ENCODE measurements around the gene SRSF1.

DNA sequence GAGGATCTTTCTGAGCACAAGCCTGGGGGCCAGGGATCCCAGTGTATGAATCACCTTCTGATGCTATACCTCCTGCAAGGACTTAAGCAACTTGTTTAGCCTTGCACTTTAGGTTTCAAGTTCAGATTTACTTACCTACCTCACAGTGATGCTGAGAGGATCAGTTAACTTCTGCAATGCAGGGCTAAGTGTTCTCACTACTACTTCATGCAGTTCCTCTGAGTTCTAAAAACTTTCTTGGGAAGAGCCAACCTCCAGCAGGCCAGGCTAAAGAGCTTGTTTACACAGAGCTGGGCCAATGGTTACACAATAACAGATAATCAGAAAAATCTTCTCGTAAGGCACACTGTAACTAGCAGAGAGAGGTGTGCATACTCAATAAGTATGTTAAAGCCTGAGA is 32.0 kb downstream of the SRSF1 start:
- TF ChIP-seq TAF1 (IDR thresholded peaks at IDR 0.05; ENCODE audit: low read depth, low read length) (no peak), POLR2AphosphoS5 (IDR thresholded peaks at IDR 0.05; ENCODE audit: low read depth, low read length) (no peak), POLR2A (IDR thresholded peaks at IDR 0.05; ENCODE audit: low read depth, low read length) (no peak), POU2F2 (IDR thresholded peaks at IDR 0.05; ENCODE audit: low read depth, low read length) (no peak), PAX5 (IDR thresholded peaks at IDR 0.05; ENCODE audit: insufficient read depth, low read length, severe bottlenecking) (no peak)
